Measurements from ENCODE around the gene RWDD3. TPM values are rescaled to one million over a fixed set of nuclear protein-coding genes. Genes with fewer than 3 reads are reported as not detected.

Gene RWDD3
- total RNA-seq, 4 donors from 2014 or later: 5.9 to 16.2 (median 10.8) TPM

DNA sequence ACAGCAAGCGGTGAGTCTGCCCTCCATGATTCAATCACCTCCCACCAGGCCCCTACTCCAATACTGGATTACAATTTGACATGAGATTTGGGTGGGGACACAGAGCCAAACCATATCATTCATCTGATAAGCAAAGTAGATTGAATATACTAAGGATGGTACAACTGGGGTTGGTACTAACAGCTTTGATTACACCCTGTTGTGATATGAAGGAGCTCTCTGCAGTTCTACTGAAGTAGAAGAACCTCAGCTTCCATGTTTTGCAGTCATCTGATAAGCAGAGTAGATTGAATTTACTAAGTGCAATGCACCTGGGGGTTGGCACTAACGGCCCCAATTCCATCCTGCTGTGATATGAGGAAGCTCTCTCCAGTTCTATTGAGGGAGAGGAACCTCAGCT, 31.1 kb downstream of the RWDD3 start:
- DNase-seq (ENCODE audit: low spot score in 2 of 2): no peak
- intact Hi-C loops (cut with DNase I; ENCODE audit: low total_unique reads): no loop called here
- WGBS, 2 donors: 81 to 88% methylated on average over 2 of the region's 2 CpGs
- H3K4me3 ChIP-seq (ENCODE audit: low read depth, poor library complexity, severe bottlenecking): no peak overlapping the region
- TF ChIP-seq POLR2A (IDR thresholded peaks at IDR 0.05): no peak
- TF ChIP-seq, protein P1, sequence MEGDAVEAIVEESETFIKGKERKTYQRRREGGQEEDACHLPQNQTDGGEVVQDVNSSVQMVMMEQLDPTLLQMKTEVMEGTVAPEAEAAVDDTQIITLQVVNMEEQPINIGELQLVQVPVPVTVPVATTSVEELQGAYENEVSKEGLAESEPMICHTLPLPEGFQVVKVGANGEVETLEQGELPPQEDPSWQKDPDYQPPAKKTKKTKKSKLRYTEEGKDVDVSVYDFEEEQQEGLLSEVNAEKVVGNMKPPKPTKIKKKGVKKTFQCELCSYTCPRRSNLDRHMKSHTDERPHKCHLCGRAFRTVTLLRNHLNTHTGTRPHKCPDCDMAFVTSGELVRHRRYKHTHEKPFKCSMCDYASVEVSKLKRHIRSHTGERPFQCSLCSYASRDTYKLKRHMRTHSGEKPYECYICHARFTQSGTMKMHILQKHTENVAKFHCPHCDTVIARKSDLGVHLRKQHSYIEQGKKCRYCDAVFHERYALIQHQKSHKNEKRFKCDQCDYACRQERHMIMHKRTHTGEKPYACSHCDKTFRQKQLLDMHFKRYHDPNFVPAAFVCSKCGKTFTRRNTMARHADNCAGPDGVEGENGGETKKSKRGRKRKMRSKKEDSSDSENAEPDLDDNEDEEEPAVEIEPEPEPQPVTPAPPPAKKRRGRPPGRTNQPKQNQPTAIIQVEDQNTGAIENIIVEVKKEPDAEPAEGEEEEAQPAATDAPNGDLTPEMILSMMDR (IDR thresholded peaks at IDR 0.05): no peak

DNA sequence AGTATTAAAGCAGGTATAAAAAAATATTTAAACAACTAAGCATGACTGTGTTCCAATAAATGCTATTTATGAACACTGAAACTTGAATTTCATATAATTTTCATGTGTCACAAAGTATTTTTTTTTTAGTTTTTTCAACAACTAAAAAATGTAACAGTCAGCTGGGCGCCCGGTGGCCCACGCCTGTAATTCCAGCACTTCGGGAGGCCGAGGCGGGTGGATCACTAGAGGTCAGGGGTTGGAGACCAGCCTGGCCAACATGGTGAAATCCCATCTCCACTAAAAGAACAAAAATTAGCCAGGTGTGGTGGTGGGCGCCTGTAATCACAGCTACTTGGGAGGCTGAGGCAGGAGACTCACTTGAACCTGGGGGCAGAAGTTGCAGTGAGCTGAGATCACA, 42.4 kb downstream of the RWDD3 start:
- no peak for DNase-seq (ENCODE audit: low spot score in 2 of 2)
- WGBS, 2 donors: 92 to 93% methylated on average over 7 of the region's 7 CpGs
- no peak for TF ChIP-seq POLR2A (IDR thresholded peaks at IDR 0.05)
- TF ChIP-seq, protein P1 (IDR thresholded peaks at IDR 0.05): no peak
- H3K4me3 ChIP-seq (ENCODE audit: low read depth, poor library complexity, severe bottlenecking): no peak overlapping the region
- intact Hi-C loops (cut with DNase I; ENCODE audit: low total_unique reads): no loop called here

DNA sequence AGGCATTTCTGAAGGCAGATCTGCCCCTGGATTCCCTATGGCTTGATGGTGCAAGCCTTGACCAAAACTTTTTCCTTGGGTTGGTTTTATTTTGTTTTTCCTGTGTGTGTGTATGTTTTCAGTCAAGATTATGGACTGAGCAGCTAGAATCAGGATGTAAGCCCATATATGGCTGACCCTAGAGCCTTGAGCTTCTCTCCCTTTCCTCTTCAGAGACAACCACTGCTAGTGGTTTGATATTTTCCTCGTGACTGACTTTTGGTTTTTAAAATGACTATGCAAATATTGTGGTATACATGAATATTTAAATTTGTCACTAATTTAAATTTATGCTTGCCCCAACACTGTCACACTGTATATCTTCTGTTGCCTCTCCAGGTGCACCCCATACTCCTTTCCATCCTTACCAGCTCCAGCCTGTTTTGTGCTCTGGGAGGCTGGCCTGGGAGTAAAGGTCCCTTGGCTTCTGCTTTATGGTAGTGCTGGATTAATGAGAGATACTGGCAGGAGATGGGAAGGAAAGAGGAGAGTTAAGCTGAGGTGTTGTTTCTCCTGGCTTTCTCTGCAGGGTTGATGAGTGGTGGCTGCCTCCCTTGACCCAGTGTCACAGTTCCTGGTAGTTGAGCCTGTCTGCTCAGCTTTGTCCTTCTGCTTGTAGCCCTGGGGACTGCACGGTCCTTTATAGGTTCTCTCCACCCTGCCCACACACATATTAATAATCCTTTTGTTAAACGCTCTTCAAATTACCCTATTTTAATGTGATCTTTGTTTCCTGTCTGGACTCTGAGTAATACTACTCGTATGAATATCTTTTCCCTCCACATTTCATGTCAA, 44.4 kb downstream of the RWDD3 start:
- 57 to 65% methylated on average over 4 of the region's 4 CpGs for WGBS, 2 donors
- no peak for TF ChIP-seq POLR2A (IDR thresholded peaks at IDR 0.05)
- TF ChIP-seq, protein P1 (IDR thresholded peaks at IDR 0.05): no peak

DNA sequence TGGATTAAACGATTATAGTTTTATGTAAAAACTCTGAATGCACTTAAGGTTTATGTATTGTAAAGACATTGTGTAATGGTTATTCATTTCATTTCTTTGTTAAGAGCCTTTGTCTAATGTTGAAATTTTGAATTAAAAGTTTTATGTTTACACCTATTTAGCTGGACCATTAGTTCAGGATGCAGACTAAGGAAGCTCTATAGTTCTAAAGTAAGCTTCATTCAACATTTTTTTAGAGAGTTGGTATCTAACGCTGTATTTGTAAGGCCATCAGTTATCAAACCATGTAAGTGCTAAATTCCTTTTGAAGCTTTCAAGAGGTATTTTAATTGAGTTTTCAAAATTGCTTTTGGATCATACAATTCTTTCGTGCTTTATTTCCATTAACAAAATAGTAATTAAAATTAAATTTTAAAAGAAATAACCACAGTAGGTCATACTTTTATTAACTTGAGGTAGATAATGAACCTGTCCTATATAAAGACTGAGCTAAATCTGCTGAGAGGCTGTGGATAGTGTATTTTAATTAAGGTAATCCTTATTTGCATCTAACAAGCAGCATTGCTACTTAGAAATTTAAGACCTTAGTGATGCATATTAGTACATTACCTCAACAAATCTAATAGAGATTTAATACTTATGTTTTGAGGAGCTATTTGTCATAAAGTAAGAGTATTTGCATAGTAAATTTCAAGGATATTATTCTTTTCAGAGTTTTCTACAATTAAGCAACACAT, 47.9 kb downstream of the RWDD3 start:
- intact Hi-C loops (cut with DNase I; ENCODE audit: low total_unique reads): no loop called here
- no peak overlapping the region for H3K4me3 ChIP-seq (ENCODE audit: low read depth, poor library complexity, severe bottlenecking)
- TF ChIP-seq, protein P1 (IDR thresholded peaks at IDR 0.05): no peak
- no peak for TF ChIP-seq POLR2A (IDR thresholded peaks at IDR 0.05)
- DNase-seq (ENCODE audit: low spot score in 2 of 2): no peak
- WGBS, 2 donors: 84% methylated on average over 3 of the region's 3 CpGs

More for the DNA sequence above, 44.4 kb downstream of the RWDD3 start:
- DNase-seq (ENCODE audit: low spot score in 2 of 2): no peak
- no peak overlapping the region for H3K4me3 ChIP-seq (ENCODE audit: low read depth, poor library complexity, severe bottlenecking)
- intact Hi-C loops (cut with DNase I; ENCODE audit: low total_unique reads): no loop called here

DNA sequence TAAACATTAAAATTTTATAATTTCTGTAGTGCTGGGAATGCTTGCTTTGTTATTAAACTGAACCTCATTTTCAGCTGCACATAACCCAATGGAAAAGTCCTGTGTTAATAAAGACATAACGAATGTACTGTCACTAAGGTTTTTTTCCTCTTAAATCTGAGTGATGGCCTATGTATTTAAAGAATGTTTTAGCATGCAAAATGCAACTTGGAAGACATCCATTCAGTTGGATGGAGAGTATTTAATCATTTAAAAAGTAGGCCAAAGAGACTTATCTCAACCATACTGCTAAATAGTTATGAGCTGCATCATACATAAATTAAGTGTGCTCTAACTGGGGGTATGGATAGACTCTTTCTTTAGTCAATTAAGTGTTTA, 48.5 kb downstream of the RWDD3 start:
- no peak for TF ChIP-seq POLR2A (IDR thresholded peaks at IDR 0.05)
- TF ChIP-seq, protein P1 (IDR thresholded peaks at IDR 0.05): no peak
- intact Hi-C loops (cut with DNase I; ENCODE audit: low total_unique reads): no loop called here
- DNase-seq (ENCODE audit: low spot score in 2 of 2): no peak
- H3K4me3 ChIP-seq (ENCODE audit: low read depth, poor library complexity, severe bottlenecking): no peak overlapping the region
- 86 to 92% methylated on average over 1 of the region's 1 CpG for WGBS, 2 donors
